GM18907 (cell line): ENCODE measurements around the gene SKA3.
"Not testable (repeated sequence)": the region's sequence is repeated elsewhere in the genome, so short reads cannot be mapped to it uniquely, and the experiment has no call there.

Experiments used
- ATAC-seq: cut with Tn5 transposase; IDR thresholded peaks from one replicate; pipeline ENCODE4 v1.9.1; 2021; ENCODE audit warnings: mild to moderate bottlenecking, moderate library complexity; ENCODE audit not compliant: unreplicated experiment

SKA3 gene

DNA sequence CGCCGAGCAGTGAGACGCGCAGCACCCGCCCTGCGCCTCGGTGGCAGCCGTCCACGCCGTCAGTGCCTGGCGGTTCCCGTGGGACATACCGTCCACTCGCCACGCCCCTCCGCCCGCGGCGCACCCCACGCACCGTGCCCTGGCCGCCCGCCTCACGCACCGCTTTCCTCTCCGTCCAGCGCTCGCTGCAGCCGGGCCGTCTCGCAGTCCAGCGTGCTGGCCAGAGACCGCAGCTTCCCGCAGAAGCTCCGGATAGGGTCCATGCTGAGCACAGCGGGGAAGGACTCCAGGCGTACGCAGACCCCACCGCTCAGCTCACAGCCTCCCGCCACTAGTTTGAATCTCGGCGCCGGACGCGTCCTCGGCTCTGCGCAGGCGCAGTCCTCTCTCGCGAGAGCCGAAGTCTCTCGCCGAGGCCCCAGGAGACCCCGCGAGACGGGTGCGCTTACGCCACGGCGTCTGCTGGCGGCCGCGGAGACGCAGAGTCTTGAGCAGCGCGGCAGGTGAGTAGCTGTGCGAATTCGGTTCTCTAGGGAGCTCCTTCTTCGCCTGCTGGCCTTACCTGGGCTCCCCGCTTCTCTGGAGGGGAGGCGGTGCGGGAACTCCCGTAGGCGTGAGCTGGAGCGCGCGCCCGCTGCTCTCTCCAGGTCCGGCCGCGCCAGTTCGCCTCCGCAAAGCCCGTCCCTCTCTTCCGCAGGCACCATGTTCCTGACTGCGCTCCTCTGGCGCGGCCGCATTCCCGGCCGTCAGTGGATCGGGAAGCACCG, at the start of gene SKA3, which contains the start of gene MRPL57:
Gene SKA3 (minus strand): TSS at position 338 of the 767 bp plus-strand sequence. CDS start 75 bp downstream, at position 263.
Gene MRPL57 (plus strand): TSS at position 444 of the 767 bp plus-strand sequence. CDS start 259 bp downstream, at position 703.
- peak; percentile 91 for ATAC-seq

DNA sequence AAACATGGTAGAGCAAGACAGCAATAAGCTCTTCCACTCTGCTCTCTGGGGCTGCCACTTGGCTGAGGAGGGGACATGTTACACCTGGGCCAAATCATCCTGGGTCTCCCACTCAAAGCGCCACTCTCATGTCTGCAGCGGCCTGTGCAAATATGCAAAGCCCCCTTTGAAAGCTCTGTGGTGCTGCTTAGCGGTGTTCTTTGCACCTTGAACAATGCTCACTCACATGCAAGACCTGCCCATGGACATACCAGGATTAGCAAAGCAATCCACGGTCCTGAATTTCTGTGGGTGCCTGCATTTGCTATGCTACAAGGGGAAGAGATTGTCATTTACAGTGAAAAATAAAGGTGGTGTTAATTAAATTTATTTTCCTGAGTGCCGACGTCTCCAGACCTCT, 48.7 kb upstream of the SKA3 start:
- ATAC-seq: no peak

DNA sequence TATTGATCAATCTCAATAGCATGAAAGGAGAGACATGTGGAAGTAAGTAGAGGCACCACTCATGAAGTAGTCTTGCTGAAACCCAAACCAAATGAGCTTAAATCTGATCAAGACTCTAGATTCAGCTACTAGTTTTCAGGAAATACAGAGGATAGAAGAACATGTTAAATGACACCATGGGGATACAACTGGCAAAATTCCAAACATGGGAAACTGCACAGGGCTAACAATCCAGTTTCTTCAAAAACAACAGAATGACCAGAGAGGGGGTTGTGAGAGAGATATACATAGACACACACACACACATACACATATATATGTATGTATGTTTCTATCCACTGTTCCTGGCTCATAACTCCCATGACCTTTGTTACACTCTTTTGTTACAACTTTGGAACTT, 44.9 kb upstream of the SKA3 start:
- no peak for ATAC-seq

DNA sequence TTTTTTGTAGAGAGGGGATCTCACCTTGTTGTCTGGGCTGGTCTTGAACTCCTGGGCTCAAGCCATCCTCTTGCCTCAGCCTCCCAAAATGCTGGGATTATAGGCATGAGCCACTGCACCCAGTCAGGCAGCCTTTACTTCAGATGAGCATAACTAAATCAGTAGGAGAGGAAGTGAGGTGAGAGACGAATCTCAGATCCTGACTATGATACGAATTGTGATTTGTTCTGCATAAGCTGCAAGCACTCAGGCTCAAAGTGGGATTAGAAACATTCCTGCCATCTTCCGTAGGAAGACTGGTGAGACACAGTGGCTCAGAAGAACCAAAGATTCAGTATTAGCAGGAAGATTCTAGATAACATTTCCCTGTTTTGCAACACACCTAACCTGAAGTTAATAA, 43.4 kb upstream of the SKA3 start:
- ATAC-seq: not testable (repeated sequence)

DNA sequence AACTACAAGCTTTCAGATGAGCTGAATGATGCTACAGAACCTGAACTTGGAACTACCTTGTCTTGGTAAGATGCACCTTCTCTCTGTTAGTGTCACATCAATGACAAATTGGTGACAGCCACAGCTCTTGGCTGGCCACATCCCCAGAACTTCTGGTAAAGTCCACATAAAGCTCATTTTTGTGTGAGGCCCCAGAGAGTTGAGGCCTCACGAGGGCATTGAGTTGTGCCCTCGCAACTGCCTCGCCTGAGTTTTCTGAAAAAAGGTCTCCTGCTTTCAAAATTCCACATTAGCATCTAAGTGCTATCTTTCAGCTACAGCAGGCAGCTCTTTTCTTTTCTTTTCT, 42.7 kb upstream of the SKA3 start:
- ATAC-seq: peak; percentile 77

DNA sequence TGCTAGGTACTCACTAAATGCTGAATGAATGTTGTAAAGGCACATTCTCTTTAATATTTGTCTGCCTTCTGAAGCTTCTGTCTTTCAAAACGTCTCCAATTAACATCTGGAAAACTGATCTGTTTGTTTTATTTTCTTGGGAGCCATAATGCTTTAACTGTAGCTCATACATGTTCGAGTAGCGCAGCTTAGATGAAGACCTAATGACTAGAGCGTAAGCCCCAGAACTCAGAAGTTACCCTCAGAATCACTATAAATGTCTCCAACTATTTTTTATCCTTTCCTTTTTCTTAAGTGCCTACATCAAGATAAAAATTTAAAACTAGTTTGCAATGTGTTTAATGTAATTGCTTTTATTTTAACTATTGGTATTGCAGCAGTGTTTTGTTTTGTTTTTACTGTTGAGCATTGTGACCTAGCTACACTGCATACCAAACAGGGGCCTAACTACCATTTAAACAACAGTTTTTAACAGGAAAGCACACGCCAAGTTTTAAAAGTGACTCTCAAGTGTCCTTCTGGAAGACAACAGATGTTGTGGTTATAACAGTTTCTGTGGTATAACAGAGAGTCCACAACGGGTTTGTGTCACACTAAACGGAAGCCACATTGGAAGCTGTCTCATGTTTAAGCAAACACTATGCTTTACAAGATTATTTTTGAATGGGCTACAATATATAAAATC, 42.1 kb upstream of the SKA3 start:
- peak; percentile 98 for ATAC-seq

DNA sequence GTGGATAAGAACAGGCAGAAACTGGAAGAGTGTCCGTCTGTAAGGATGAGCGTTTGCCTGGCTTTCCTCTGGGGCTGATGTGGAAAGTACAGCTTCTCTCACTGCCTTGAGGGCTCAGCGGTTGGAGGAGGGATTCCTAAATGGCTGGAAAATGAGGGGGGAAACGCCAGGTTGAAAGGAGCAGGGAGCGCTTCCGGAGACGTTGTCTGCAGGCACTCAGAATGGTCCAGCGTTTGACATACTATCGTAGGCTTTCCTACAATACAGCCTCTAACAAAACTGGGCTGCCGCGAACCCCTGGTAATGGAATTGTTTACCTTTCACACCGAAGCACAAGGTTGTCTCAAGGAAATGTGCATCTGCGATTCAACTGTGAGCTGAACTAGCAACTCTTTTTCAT, 40.0 kb upstream of the SKA3 start:
- no peak for ATAC-seq

DNA sequence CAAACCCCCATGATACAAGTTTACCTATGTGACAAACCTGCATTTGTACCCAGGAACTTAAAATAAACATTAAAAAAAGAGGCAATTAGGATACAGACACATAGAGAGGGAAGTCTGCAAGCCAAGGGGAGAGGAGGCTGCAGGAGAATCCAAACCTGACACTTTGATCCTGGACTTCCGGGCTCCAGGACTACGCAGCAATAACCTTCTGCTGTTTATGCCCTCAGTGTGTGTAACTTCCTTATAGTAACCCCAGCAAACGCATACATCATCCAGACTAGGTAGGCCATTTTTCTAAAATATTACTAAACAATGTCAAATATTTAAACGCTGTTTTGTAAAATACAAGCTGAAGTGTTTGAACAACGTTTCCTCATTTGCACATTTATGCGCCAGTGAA, 39.1 kb upstream of the SKA3 start:
- not testable (repeated sequence) for ATAC-seq

DNA sequence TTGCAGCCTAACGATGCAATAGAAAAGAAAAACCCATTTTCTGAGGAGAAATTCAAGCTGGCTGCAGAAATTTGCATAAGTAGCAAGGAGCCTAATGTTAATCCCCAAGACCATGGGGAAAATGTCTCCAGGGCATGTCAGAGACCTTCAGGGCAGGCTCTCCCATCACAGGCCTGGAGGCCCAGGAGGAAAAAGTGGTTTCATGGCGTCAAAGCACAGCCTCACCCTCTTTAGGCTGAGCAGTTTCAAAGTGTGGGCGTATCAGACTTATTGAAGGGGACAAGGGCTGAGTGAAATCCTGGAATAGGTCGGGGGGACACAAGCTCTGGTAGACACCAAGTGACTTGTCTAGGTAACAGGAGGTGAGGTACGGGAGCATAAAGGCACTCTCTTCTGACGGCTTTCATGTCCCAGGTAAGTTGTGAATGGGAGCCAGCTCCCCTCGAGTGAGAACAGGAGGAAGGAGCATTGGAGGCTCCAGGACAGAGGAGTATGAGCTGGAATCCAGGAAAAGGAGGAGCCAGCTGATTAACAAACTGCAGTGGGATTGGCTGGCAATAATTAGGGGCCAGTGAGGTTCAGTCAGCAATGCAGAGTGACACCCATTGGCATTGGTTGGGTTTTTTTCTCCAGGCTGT, 35.9 kb upstream of the SKA3 start:
- no peak for ATAC-seq

DNA sequence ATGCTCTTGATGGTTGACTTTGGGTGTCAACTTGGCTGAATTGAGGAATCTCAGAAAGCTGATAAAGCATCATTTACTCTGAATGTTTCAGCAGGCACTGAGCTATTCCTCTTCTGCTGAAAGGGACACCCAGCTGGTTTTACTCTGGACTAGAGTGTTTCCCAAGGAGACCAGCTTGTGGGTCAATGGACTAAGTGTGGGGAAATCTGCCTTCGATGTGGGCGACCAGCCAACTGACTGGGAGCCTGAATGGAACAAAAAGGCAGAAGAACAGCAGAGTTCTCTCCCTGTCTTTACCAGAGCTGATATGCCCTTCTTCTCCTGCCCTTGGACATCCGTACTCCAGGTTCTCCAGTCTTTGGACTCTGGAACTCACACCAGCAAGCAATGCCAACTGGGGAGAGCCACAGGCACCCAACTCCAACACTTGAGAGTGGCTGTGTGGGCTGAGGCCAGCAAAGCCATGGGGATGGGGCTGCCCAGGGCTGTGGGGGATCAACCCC, 32.4 kb upstream of the SKA3 start:
- no peak for ATAC-seq

DNA sequence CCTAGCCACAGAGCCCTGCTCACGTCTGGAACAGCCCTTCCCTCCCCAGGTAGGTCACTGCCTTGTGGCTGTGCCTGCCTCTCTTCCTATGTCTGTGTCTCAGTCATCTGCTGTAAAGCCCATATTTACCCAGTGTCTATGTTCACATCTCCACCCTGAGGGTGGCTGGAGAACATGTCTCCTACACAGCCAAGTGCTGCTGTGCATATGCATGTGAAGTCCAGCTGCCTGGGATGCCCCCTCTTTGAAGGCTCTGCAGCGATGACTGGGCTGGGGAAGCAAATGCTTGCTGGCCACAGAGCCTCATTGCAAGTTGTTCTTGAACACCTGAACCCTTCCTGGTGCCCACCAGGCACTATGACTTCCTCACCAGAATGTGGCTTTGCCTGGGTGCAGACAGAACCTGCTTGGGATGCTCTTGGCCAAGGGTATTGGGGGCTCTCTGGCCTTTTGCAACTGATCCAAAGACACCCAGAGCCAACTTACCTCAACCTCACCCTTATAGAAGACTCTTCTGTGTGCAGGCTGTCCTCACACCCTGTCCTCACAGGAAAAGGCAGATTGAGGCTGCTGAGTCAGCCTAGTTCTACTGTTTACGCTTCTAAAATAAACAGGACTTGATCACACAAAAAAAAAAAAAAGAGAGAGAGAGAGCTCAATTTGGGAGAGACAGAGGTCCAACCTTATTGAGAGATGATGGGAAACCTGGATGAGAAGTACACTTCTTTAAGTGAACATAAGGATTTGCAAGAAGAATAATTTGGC, 26.6 kb upstream of the SKA3 start:
- ATAC-seq: no peak

DNA sequence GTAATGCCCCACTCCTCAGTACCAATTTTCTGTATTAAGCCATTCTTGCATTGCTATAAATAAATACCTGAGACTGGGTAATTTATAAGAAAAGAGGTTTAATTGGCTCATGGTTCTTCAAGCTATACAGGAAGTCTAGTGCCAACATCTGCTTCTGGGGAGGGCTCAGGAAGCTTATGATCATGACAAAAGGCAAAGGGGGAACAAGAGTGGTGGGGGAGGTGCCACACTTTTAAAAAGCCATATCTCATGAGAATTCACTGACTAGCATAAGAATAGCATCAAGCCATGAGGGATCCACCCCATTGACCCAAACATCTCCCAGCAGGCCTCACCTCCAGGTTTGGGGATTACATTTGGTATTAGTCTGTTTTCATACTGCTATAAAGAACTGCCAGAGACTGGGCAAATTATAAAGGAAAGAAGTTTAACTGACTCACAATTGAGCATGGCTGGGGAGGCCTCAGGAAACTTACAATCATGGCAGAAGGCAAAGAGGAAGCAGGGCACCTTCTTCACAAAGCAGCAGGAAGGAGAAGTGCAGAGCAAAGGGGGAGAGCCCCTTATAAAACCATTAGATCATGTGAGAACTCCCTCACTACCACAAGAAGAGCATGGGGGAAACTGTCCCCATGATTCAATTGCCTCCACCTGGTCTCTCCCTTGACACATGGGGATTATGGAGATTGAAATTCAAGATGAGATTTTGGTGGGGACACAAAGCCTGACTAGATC, 25.3 kb upstream of the SKA3 start:
- not testable (repeated sequence) for ATAC-seq

DNA sequence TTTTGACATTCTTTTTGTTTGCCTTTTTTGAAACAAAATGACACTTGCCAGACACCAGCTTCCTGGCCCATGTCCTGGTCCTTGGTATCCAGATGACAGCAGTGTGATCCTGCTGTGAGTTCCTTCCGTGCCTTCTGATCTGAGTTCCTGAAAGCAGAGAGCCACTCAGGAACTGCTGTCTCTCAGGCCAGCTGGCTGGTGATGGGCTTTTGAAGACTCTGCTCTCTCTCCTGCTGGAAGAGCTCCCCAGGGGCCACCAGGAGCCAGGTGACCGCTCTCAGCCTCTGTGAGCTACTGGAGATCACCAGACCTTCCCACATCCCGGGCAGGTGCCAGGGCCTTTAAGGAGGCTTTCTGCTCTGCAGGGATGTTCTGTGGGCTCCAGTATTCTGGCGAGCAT, 22.0 kb upstream of the SKA3 start:
- not testable (repeated sequence) for ATAC-seq

DNA sequence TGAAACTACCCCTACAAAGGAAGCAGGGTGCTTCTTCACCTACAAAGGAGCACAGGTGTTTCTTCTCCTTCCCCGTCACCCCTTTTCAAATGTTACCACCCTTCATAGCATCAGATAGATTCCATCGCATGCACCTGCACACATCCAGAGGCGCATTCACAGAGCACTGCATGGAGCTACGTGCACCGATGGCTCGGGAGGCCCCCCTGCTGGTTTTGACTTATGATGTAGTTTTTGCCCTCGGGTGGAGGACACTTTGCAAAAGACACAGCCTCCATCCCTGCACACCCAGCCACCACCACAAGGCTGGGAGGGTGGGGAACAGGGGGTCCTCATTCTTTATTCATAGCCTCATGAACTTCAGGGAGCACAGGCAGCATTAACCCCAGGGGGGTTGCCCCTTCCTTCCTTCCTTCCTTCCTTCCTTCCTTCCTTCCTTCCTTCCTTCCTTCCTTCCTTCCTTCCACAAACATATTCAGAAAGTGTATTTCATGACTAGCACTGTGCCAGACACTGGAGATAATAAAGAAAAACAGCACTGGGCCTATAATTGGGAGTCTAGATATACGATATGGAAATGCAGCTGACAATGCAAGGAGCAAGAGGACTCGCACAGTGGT, 21.4 kb upstream of the SKA3 start:
- not testable (repeated sequence) for ATAC-seq

DNA sequence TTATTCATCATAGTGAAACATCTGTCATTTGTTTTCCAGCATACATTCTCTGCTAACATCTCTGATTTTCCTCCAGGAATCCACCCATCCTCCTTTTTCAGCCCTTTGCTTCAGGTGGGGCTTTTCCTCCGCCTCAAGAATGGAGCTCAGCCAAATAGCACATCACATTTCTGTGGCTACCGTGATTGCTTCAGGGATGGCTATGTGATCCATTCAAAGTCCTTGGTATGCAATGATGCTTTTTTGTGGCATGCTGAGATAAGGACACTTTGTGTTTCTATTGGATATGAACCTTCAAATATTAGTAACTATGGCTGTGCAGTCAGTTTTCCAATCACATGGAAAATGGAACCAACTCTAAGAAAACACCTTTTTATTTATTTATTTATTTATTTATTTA, 18.4 kb upstream of the SKA3 start:
- ATAC-seq: not testable (repeated sequence)

DNA sequence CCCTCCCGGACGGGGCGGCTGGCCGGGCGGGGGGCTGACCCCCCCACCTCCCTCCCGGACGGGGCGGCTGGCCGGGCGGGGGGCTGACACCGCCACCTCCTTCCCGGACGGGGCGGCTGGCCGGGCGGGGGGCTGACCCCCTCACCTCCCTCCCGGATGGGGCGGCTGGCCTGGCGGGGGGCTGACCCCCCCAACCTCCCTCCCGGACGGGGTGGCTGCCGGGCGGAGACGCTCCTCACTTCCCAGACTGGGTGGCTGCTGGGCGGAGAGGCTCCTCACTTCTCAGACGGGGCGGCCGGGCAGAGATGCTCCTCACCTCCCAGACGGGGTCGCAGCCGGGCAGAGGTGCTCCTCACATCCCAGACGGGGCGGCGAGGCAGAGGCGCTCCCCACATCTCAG, 10.1 kb upstream of the SKA3 start:
- ATAC-seq: not testable (repeated sequence)

DNA sequence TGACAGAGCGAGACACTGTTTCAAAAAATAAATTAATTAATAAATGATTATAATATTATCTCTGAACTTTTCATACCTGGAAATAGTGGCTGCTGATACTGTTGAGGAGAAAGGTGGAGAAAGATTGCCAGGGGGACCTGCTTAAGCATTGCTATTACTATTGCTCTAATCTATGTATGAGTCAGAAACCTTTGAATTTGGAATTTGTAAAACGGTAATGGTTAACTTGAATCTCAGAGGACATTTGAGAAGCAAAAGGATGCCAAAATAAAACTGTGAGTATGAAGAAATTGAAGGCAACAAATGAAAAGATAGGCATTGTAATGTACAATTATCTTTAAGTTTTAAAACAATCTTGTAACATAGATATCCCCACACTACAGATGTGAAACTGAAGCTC, 5.3 kb upstream of the SKA3 start:
- ATAC-seq: no peak

DNA sequence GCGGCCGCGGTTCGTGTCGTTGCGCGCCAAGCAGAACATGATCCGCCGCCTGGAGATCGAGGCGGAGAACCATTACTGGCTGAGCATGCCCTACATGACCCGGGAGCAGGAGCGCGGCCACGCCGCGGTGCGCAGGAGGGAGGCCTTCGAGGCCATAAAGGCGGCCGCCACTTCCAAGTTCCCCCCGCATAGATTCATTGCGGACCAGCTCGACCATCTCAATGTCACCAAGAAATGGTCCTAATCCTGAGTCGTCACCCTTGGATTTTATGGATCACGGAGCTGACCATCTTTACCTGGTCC, 581 bp upstream of the SKA3 start:
- ATAC-seq: peak; percentile 35

DNA sequence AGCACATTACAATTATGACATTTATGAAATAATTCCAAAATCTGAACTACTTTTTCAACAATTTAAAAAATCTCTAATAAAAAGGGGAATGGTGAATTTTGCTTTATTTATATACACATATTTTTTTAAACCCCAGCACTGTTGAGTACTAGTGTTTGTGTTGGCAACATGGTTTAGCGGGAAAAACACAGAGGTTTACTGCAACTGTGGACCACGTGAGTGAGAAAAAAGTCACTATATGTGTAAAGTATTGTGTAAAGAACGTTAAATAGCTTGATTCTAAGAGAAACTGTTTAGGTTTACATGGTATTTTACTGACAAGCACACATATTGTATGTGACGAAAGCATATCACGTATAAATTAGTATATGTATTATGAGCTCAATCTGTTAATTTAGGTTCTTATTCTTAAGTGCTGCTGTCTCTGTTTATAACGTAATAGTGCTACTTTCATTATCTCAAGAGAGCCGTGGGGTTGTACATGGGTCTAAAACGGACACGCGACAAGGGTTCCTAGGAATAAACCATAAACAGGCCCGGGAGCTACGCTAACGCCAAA, 617 bp downstream of the SKA3 start:
- ATAC-seq: no peak

DNA sequence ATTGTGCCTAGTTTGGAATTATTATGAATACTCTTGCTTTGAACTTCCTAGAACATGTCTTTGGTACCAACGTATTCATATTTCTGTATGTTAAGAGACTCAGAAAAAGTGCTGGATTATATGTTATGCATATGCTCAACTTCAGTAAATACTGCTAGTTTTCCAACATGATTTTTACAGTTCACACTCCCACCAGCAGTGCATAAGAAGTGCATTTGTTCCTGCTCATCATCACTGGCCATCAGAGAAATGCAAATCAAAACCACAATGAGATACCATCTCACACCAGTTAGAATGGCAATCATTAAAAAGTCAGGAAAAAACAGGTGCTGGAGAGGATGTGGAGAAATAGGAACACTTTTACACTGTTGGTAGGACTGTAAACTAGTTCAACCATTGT, 2.6 kb downstream of the SKA3 start:
- ATAC-seq: not testable (repeated sequence)
